Stimulated activated CD8-positive, alpha-beta memory T cell treated with anti-CD3 and anti-CD28 coated beads, Interleukin-4, amount 100 ng/mL, for 4 hours (primary cell): ENCODE results near the gene XYLB.
"Not testable (repeated sequence)": the region's sequence is repeated elsewhere in the genome, so short reads cannot be mapped to it uniquely, and the experiment has no call there.

Experiments used
- DNase-seq, 2 donors: peaks; one replicate each; pipeline ENCODE4 v3.0.0-alpha.2; 2020; ENCODE audit warnings: low read depth in 2 of 2, low spot score in 1 of 2

The XYLB gene

GRCh38 chr3:38346587-38347410 is at the start of gene XYLB:
XYLB (plus strand) TSS chr3:38346785; CDS start chr3:38346869, 84 bp downstream.
- DNase-seq: peak; percentile 31 to 45

- DNase-seq: not testable (repeated sequence)
These were observed 49.5 kb upstream of the XYLB start for GRCh38 chr3:38297053-38297452.

GRCh38 chr3:38297537-38297936 is 49.0 kb upstream of the XYLB start:
- no peak for DNase-seq

- no peak for DNase-seq
These were observed 48.5 kb upstream of the XYLB start for GRCh38 chr3:38297947-38298711.

- no peak for DNase-seq
These were observed 39.6 kb upstream of the XYLB start for GRCh38 chr3:38306941-38307340.

GRCh38 chr3:38307599-38307998 is 39.0 kb upstream of the XYLB start:
- no peak for DNase-seq

GRCh38 chr3:38308456-38308855 is 38.1 kb upstream of the XYLB start:
- DNase-seq: no peak

- DNase-seq: no peak
These were observed 35.1 kb upstream of the XYLB start for GRCh38 chr3:38311476-38311875.

- no peak for DNase-seq
These were observed 34.6 kb upstream of the XYLB start for GRCh38 chr3:38311941-38312340.

- DNase-seq: no peak
These were observed 34.2 kb upstream of the XYLB start for GRCh38 chr3:38312356-38312755.

- no peak for DNase-seq
These were observed 33.3 kb upstream of the XYLB start for GRCh38 chr3:38313263-38313662.

GRCh38 chr3:38313695-38314094 is 32.9 kb upstream of the XYLB start:
- no peak for DNase-seq

- DNase-seq: no peak
These were observed 32.3 kb upstream of the XYLB start for GRCh38 chr3:38314112-38314763.

GRCh38 chr3:38314764-38315487 is 31.7 kb upstream of the XYLB start:
- no peak for DNase-seq

- DNase-seq: no peak
These were observed 30.9 kb upstream of the XYLB start for GRCh38 chr3:38315488-38316230.

GRCh38 chr3:38316356-38317191 is 30.0 kb upstream of the XYLB start:
- DNase-seq: no peak

GRCh38 chr3:38317192-38317759 is 29.3 kb upstream of the XYLB start:
- DNase-seq: no peak

GRCh38 chr3:38318766-38319671 is 27.6 kb upstream of the XYLB start:
- no peak for DNase-seq
